ENCODE data around the gene AGBL4. TPM values are rescaled to one million over a fixed set of nuclear protein-coding genes. Genes with fewer than 3 reads are reported as not detected.

AGBL4 gene
- total RNA-seq, 6 experiments from 2014 or later: 0.06 to 1.8 (median 0.93) TPM

GRCh38 chr1:49197081-49197480, 826.7 kb downstream of the AGBL4 start:
- TF ChIP-seq CTCF (IDR thresholded peaks at IDR 0.05): no peak
- TF ChIP-seq POLR2A (IDR thresholded peaks at IDR 0.05): no peak
- DNase-seq (no peak), ATAC-seq (no peak)
- WGBS (ENCODE audit: insufficient coverage, low coverage, low lambda C conversion rate, missing lambda C conversion rate): 64% methylated on average over 2 of the region's 2 CpGs
- Histone ChIP-seq H3K36me3 (no peaks in the 10 kb centered on the region), H3K27ac (no peak overlapping the region), H3K4me1 (no peaks in the 10 kb centered on the region), H3K9me3 (no peaks in the 10 kb centered on the region), H3K27me3 (peaks cover 0 to 5% of the 10 kb centered on the region in 2 donors), H3K4me3 (no peak overlapping the region)
- intact Hi-C loops (cut with DNase I): no loop called here

GRCh38 chr1:49190138-49190537, 833.6 kb downstream of the AGBL4 start:
- TF ChIP-seq POLR2A (IDR thresholded peaks at IDR 0.05) (no peak), CTCF (IDR thresholded peaks at IDR 0.05) (no peak)
- H3K36me3 ChIP-seq: no peaks in the 10 kb centered on the region
- H3K4me1 ChIP-seq: no peaks in the 10 kb centered on the region
- DNase-seq (no peak), ATAC-seq (no peak)
- H3K27me3 ChIP-seq: no peaks in the 10 kb centered on the region
- WGBS (ENCODE audit: insufficient coverage, low coverage, low lambda C conversion rate, missing lambda C conversion rate): 78% methylated on average over 1 of the region's 1 CpG
- no peak overlapping the region for H3K27ac ChIP-seq
- intact Hi-C loops (cut with DNase I): no loop called here
- H3K9me3 ChIP-seq: no peaks in the 10 kb centered on the region
- H3K4me3 ChIP-seq: no peak overlapping the region

GRCh38 chr1:49187056-49187455, 836.7 kb downstream of the AGBL4 start:
- no peaks in the 10 kb centered on the region for H3K9me3 ChIP-seq
- no peaks in the 10 kb centered on the region for H3K36me3 ChIP-seq
- no peaks in the 10 kb centered on the region for H3K4me1 ChIP-seq
- intact Hi-C loops (cut with DNase I): no loop called here
- DNase-seq: no peak
- WGBS (ENCODE audit: insufficient coverage, low coverage, low lambda C conversion rate, missing lambda C conversion rate): 60% methylated on average over 3 of the region's 3 CpGs
- TF ChIP-seq POLR2A (IDR thresholded peaks at IDR 0.05): no peak
- no peak for TF ChIP-seq CTCF (IDR thresholded peaks at IDR 0.05)
- no peaks in the 10 kb centered on the region for H3K27me3 ChIP-seq
- no peak overlapping the region for H3K4me3 ChIP-seq
- no peak for ATAC-seq
- no peak overlapping the region for H3K27ac ChIP-seq

- no peak for ATAC-seq
- H3K9me3 ChIP-seq: no peaks in the 10 kb centered on the region
- H3K36me3 ChIP-seq: no peaks in the 10 kb centered on the region
- WGBS (ENCODE audit: insufficient coverage, low coverage, low lambda C conversion rate, missing lambda C conversion rate): 60% methylated on average over 4 of the region's 4 CpGs
- no peaks in the 10 kb centered on the region for H3K27me3 ChIP-seq
- intact Hi-C loops (cut with DNase I): no loop called here
- H3K4me1 ChIP-seq: no peaks in the 10 kb centered on the region
- DNase-seq: no peak
- TF ChIP-seq CTCF (IDR thresholded peaks at IDR 0.05) (no peak), POLR2A (IDR thresholded peaks at IDR 0.05) (no peak)
- no peak overlapping the region for H3K27ac ChIP-seq
- H3K4me3 ChIP-seq: no peak overlapping the region
Observed at GRCh38 chr1:49185450-49185980, 838.2 kb downstream of the AGBL4 start.

- no peak overlapping the region for H3K27ac ChIP-seq
- TF ChIP-seq POLR2A (IDR thresholded peaks at IDR 0.05) (no peak), CTCF (IDR thresholded peaks at IDR 0.05) (no peak)
- intact Hi-C loops (cut with DNase I): no loop called here
Observed at GRCh38 chr1:49183489-49183888, 840.3 kb downstream of the AGBL4 start.

More at GRCh38 chr1:49183489-49183888, 840.3 kb downstream of the AGBL4 start:
- H3K9me3 ChIP-seq: no peaks in the 10 kb centered on the region
- no peak overlapping the region for H3K4me3 ChIP-seq
- ATAC-seq (no peak), DNase-seq (no peak)
- no peaks in the 10 kb centered on the region for H3K27me3 ChIP-seq
- no peaks in the 10 kb centered on the region for H3K36me3 ChIP-seq
- H3K4me1 ChIP-seq: no peaks in the 10 kb centered on the region
